GM12878 (cell line): ENCODE measurements around the gene DAPK2. TPM values are rescaled to one million over a fixed set of nuclear protein-coding genes. Genes with fewer than 3 reads are reported as not detected.

Experiments used
- ATAC-seq: fragments of 200-7000 bp; cut with Tn5 transposase; 3 replicates; pipeline ENCODE4 v1.9.1; 2020; ENCODE audit warnings: mild to moderate bottlenecking, moderate library complexity
- BruUV-seq: library from RNA; stranded (reverse); fragments of 400-500 nt; replicated peaks from 2 replicates; lab custom pipeline; 2021; lab: Mats Ljungman, UMichigan
- CTCF ChIA-PET: fragments of 300-600 bp; sonication (Branson Sonifier 250); formaldehyde crosslinking; extraction: SDS; loops from one replicate; lab custom pipeline; 2021; ENCODE audit warnings: inconsistent platforms; lab: Yijun Ruan, JAX
- POLR2A ChIA-PET: fragments of 350-600 bp; formaldehyde crosslinking; extraction: SDS; loops from one replicate; lab custom pipeline; 2021; ENCODE audit warnings: inconsistent platforms; lab: Charles Lee
- RAD21 ChIA-PET: fragments of 300-600 bp; sonication (Branson Sonifier 250); formaldehyde crosslinking; loops from one replicate; lab custom pipeline; 2023; ENCODE audit warnings: antibody characterized with exemption; ENCODE audit not compliant: unreplicated experiment; lab: Charles Lee
- SMC1A ChIA-PET: fragments of 300-600 bp; sonication (Branson Sonifier 250); formaldehyde crosslinking; loops from one replicate; lab custom pipeline; 2023; ENCODE audit not compliant: unreplicated experiment, uncharacterized antibody; lab: Charles Lee
- DNase-seq: peaks from one replicate; pipeline ENCODE4 v3.0.0-alpha.2; 2011; ENCODE audit warnings: low read depth, low spot score
- FAIRE-seq: peaks from 3 replicates; lab custom pipeline; 2011; peaks lifted over from hg19 to GRCh38; lab: Jason Lieb, UNC
- H2AFZ ChIP-seq: 2 replicates; pipeline ENCODE4 v1.6.0; 2011; ENCODE audit warnings: low read depth, low read length, control low read depth; ENCODE audit not compliant: control insufficient read depth
- H3K27ac ChIP-seq: 2 replicates; pipeline ENCODE4 v1.5.1; 2011; ENCODE audit warnings: control low read depth; ENCODE audit not compliant: control insufficient read depth, insufficient read depth
- H3K27me3 ChIP-seq, 2 experiments: replicated peaks in 1 of 2; 2 replicates each; pipeline versions ENCODE4 v1.6.0 to v1.6.1; 2011; ENCODE audit warnings: low read length in 1 of 2; ENCODE audit not compliant: control insufficient read depth in 2 of 2, insufficient read depth in 2 of 2
- H3K36me3 ChIP-seq, 2 experiments: 2 replicates each; pipeline ENCODE4 v1.5.1; 2011; ENCODE audit warnings: low read length in 1 of 2; ENCODE audit not compliant: control insufficient read depth in 2 of 2, insufficient read depth in 2 of 2
- H3K4me1 ChIP-seq: 2 replicates; pipeline ENCODE4 v1.6.1; 2011; ENCODE audit warnings: mild to moderate bottlenecking, low read length, moderate library complexity, mixed read lengths; ENCODE audit not compliant: control insufficient read depth, insufficient read depth
- H3K4me2 ChIP-seq: 2 replicates; pipeline ENCODE4 v1.6.0; 2011; ENCODE audit warnings: control low read depth; ENCODE audit not compliant: control insufficient read depth, insufficient read depth
- H3K4me3 ChIP-seq: fragments of 200-600 bp; sonication (generic); 2 replicates; pipeline ENCODE4 v1.5.1; 2016
- H3K79me2 ChIP-seq: 2 replicates; pipeline ENCODE4 v1.6.0; 2011; ENCODE audit warnings: low read length; ENCODE audit not compliant: control insufficient read depth, insufficient read depth
- H3K9ac ChIP-seq: 2 replicates; pipeline ENCODE4 v1.8.0; 2011; ENCODE audit warnings: low read length, control low read depth, mixed read lengths; ENCODE audit not compliant: control insufficient read depth, insufficient read depth
- H3K9me3 ChIP-seq: replicated peaks from 3 replicates; pipeline ENCODE4 v1.5.1; 2011; ENCODE audit warnings: mild to moderate bottlenecking, low read length; ENCODE audit not compliant: control insufficient read depth, insufficient read depth
- H4K20me1 ChIP-seq: 2 replicates; pipeline ENCODE4 v1.6.0; 2011; ENCODE audit not compliant: control insufficient read depth, insufficient read depth
- BCL11A ChIP-seq: IDR thresholded peaks from 2 replicates; pipeline ENCODE4 v1.6.1; 2011; ENCODE audit warnings: low read depth, low read length
- CBFB ChIP-seq: IDR thresholded peaks from 2 replicates; pipeline ENCODE4 v1.6.1; 2016; ENCODE audit warnings: antibody characterized with exemption, low read depth
- CREB1 ChIP-seq: IDR thresholded peaks from 2 replicates; pipeline ENCODE4 v1.6.1; 2012; ENCODE audit warnings: low read depth, mild to moderate bottlenecking, inconsistent platforms
- EED ChIP-seq: sonication (generic); IDR thresholded peaks from 2 replicates; pipeline ENCODE4 v1.6.1; 2016; ENCODE audit warnings: antibody characterized with exemption, low read depth
- ESRRA ChIP-seq: IDR thresholded peaks from 2 replicates; pipeline ENCODE4 v1.6.1; 2012; ENCODE audit warnings: mild to moderate bottlenecking, low read length, improper control_type of control experiment
- MTA2 ChIP-seq: fragments of 450-650 bp; IDR thresholded peaks from 2 replicates; pipeline ENCODE4 v1.6.1; 2016; ENCODE audit warnings: low read depth, mild to moderate bottlenecking, moderate library complexity
- MXI1 ChIP-seq: fragments of 150-350 bp; IDR thresholded peaks from 2 replicates; pipeline ENCODE4 v1.6.1; 2011; ENCODE audit warnings: low read depth, mild to moderate bottlenecking, inconsistent platforms, low read length, improper control_type of control experiment
- NFYB ChIP-seq: IDR thresholded peaks from 2 replicates; pipeline ENCODE4 v1.6.1; 2011; ENCODE audit warnings: low read depth, mild to moderate bottlenecking, low read length, improper control_type of control experiment, moderate library complexity; ENCODE audit not compliant: insufficient read depth
- RUNX3 ChIP-seq: IDR thresholded peaks from 2 replicates; pipeline ENCODE4 v1.6.1; 2012; ENCODE audit warnings: low read length, inconsistent platforms
- SIX5 ChIP-seq: IDR thresholded peaks from 2 replicates; pipeline ENCODE4 v1.6.1; 2011; ENCODE audit warnings: mild to moderate bottlenecking, low read depth, low read length, moderate library complexity; ENCODE audit not compliant: severe bottlenecking
- SMAD1 ChIP-seq: fragments of 450-650 bp; IDR thresholded peaks from 2 replicates; pipeline ENCODE4 v1.6.1; 2018; ENCODE audit warnings: mild to moderate bottlenecking, low read depth; ENCODE audit not compliant: partially characterized antibody
- SRF ChIP-seq, 2 experiments: IDR thresholded peaks; 2 replicates each; pipeline ENCODE4 v1.6.1; 2011; ENCODE audit warnings: low read depth in 2 of 2, low read length in 2 of 2, mild to moderate bottlenecking in 1 of 2, moderate library complexity in 1 of 2
- STAT3 ChIP-seq: IDR thresholded peaks from 2 replicates; pipeline ENCODE4 v1.6.1; 2011; ENCODE audit warnings: low read depth, low read length, improper control_type of control experiment
- ZNF24 ChIP-seq: fragments of 450-650 bp; IDR thresholded peaks from 2 replicates; pipeline ENCODE4 v1.6.1; 2017; ENCODE audit warnings: antibody characterized with exemption, mild to moderate bottlenecking
- ZNF274 ChIP-seq: IDR thresholded peaks from one replicate; pipeline ENCODE4 v1.8.0; 2011; ENCODE audit not compliant: insufficient read length, insufficient read depth
- ZNF622 ChIP-seq: fragments of 450-650 bp; IDR thresholded peaks from 2 replicates; pipeline ENCODE4 v1.6.1; 2017; ENCODE audit warnings: mild to moderate bottlenecking, inconsistent platforms
- WGBS: methylation state at CpG from one replicate; pipeline ENCODE4 v1.1.6; 2016; ENCODE audit warnings: low lambda C conversion rate; ENCODE audit not compliant: insufficient replicate concordance, insufficient coverage; ENCODE audit errors: missing lambda C conversion rate; 5-methylcytosine and 5-hydroxymethylcytosine counted together
- in situ Hi-C: fragments of 300-500 bp; cut with MboI; formaldehyde crosslinking; loops from 9 replicates; pipeline ENCODE4 v1.14.3; 2018; ENCODE audit warnings: mixed read lengths
- intact Hi-C: fragments of 100-400 bp; cut with micrococcal nuclease; formaldehyde crosslinking; loops from one replicate; pipeline ENCODE4 v1.14.2; 2022; ENCODE audit not compliant: unreplicated experiment
- polyA plus RNA-seq, 11 experiments: library from polyadenylated mRNA; depleted of rRNA in 4 of 11; unstranded in 6 of 11; stranded (reverse) in 5 of 11; fragments of >200 nt; fragmentation: Nextera tagmentation in 4 of 11; fragmentation: Illumina TruSeq in 1 of 11; extraction: Ambion mirVana in 4 of 11; extraction: Trizol in 1 of 11; gene quantifications; 1 replicate in 1 of 11; 2 replicates in 10 of 11; pipeline versions ENCODE4 v1.2.1 to v1.2.3, GENCODE V29; 2011 to 2016; ENCODE audit warnings: inconsistent platforms in 2 of 11, missing spikeins in 2 of 11, low read depth in 1 of 11
- total RNA-seq, 4 experiments: library from RNA; depleted of rRNA in 3 of 4; stranded (reverse); fragments of >200 nt in 3 of 4; fragmentation: Illumina TruSeq in 1 of 4; extraction: Trizol in 1 of 4; gene quantifications; 2 replicates each; pipeline versions ENCODE4 v1.2.1 to v1.2.3, GENCODE V29; 2013 to 2021
- TF ChIP-seq, protein P1 (sequence below): fragments of 450-650 bp; IDR thresholded peaks from 2 replicates; pipeline ENCODE4 v1.6.1; 2016; ENCODE audit warnings: mild to moderate bottlenecking, moderate library complexity, borderline replicate concordance
- TF ChIP-seq, protein P2 (sequence below): fragments of 450-650 bp; IDR thresholded peaks from 2 replicates; pipeline ENCODE4 v1.6.1; 2017; ENCODE audit warnings: mild to moderate bottlenecking, moderate library complexity

The DAPK2 gene
- total and polyA plus RNA-seq, 10 of the 15 experiments (the other 5 are each of a cell fraction or from before 2014, with no cell fraction given) = 0.69 to 8.4 (median 4.1) TPM

DNA sequence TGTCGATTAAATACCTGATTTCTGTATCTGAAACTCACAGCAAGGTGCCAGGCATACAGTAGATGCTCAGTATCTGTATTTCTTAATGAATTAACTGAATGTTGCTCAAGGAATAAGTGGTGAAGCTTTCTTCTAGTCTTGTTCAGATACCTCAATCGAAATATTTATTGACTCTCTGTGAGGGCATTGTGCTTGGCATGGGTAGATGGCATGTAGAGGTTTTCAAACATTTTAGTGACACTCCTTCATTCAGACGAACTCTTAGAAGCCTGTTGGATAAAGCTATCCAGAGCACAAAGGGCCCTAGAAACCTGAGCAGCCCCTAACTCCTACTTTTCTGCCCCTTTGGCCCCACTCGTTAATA, 49.1 kb upstream of the DAPK2 start:
- DNase-seq (no peak), ATAC-seq (no peak), FAIRE-seq (no peak)
- Histone ChIP-seq H3K27ac (no peak overlapping the region), H3K36me3 (no peaks in the 10 kb centered on the region; a peak in 1 of 4 replicates), H3K4me1 (peaks cover 20% of the 10 kb centered on the region), H3K27me3 (no peaks in the 10 kb centered on the region), H2AFZ (peak overlapping the region; percentile 71), H3K4me2 (peak overlapping the region; percentile 90), H3K9me3 (no peaks in the 10 kb centered on the region), H4K20me1 (no peaks in the 10 kb centered on the region), H3K9ac (no peak overlapping the region), H3K79me2 (peaks cover 87% of the 10 kb centered on the region), H3K4me3 (peak overlapping the region; percentile 96; the same call in 1 of the 2 replicates)
- WGBS = 39% methylated on average over 4 of the region's 4 CpGs
- CTCF ChIA-PET = interaction anchor here (0.7 to 5.1 kb wide), 3 partner anchors 9 to 59 kb away, joined by 3 to 46 read pairs (median 3); no protein-coding TSS in a partner anchor
- SMC1A ChIA-PET = interaction anchor here (1.6 to 1.9 kb wide), 2 partner anchors 49 to 486 kb away, joined by 3 to 7 read pairs; no protein-coding TSS in a partner anchor
- in situ Hi-C loops (no loop called here), intact Hi-C loops (loop anchor here (10.0 kb wide), 3 partner anchors 289 to 621 kb away; partner anchors contain the start of genes PCLAF, TRIP4 and USP3)
- POLR2A ChIA-PET = interaction anchor here (0.7 to 4.2 kb wide), 3 partner anchors 50 to 68 kb away, joined by 5 to 21 read pairs (median 6); partner anchors contain the start of gene PPIB
- RAD21 ChIA-PET = interaction anchor here (1.2 to 2.6 kb wide), 3 partner anchors 50 to 85 kb away, joined by 4 to 11 read pairs (median 4); no protein-coding TSS in a partner anchor
- TF ChIP-seq SRF (IDR thresholded peaks at IDR 0.05; ENCODE audit: low read depth in 2 of 2, low read length in 2 of 2) (no peak), RUNX3 (no peak), CBFB (no peak), EED (no peak), ZNF622 (no peak), ESRRA (no peak), STAT3 (no peak), MTA2 (no peak), NFYB (no peak), ZNF274 (no peak), BCL11A (no peak), MXI1 (no peak), CREB1 (no peak), SIX5 (no peak), SMAD1 (no peak), ZNF24 (no peak)
- TF ChIP-seq, protein P1, sequence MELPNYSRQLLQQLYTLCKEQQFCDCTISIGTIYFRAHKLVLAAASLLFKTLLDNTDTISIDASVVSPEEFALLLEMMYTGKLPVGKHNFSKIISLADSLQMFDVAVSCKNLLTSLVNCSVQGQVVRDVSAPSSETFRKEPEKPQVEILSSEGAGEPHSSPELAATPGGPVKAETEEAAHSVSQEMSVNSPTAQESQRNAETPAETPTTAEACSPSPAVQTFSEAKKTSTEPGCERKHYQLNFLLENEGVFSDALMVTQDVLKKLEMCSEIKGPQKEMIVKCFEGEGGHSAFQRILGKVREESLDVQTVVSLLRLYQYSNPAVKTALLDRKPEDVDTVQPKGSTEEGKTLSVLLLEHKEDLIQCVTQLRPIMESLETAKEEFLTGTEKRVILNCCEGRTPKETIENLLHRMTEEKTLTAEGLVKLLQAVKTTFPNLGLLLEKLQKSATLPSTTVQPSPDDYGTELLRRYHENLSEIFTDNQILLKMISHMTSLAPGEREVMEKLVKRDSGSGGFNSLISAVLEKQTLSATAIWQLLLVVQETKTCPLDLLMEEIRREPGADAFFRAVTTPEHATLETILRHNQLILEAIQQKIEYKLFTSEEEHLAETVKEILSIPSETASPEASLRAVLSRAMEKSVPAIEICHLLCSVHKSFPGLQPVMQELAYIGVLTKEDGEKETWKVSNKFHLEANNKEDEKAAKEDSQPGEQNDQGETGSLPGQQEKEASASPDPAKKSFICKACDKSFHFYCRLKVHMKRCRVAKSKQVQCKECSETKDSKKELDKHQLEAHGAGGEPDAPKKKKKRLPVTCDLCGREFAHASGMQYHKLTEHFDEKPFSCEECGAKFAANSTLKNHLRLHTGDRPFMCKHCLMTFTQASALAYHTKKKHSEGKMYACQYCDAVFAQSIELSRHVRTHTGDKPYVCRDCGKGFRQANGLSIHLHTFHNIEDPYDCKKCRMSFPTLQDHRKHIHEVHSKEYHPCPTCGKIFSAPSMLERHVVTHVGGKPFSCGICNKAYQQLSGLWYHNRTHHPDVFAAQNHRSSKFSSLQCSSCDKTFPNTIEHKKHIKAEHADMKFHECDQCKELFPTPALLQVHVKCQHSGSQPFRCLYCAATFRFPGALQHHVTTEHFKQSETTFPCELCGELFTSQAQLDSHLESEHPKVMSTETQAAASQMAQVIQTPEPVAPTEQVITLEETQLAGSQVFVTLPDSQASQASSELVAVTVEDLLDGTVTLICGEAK = no peak
- TF ChIP-seq, protein P2, sequence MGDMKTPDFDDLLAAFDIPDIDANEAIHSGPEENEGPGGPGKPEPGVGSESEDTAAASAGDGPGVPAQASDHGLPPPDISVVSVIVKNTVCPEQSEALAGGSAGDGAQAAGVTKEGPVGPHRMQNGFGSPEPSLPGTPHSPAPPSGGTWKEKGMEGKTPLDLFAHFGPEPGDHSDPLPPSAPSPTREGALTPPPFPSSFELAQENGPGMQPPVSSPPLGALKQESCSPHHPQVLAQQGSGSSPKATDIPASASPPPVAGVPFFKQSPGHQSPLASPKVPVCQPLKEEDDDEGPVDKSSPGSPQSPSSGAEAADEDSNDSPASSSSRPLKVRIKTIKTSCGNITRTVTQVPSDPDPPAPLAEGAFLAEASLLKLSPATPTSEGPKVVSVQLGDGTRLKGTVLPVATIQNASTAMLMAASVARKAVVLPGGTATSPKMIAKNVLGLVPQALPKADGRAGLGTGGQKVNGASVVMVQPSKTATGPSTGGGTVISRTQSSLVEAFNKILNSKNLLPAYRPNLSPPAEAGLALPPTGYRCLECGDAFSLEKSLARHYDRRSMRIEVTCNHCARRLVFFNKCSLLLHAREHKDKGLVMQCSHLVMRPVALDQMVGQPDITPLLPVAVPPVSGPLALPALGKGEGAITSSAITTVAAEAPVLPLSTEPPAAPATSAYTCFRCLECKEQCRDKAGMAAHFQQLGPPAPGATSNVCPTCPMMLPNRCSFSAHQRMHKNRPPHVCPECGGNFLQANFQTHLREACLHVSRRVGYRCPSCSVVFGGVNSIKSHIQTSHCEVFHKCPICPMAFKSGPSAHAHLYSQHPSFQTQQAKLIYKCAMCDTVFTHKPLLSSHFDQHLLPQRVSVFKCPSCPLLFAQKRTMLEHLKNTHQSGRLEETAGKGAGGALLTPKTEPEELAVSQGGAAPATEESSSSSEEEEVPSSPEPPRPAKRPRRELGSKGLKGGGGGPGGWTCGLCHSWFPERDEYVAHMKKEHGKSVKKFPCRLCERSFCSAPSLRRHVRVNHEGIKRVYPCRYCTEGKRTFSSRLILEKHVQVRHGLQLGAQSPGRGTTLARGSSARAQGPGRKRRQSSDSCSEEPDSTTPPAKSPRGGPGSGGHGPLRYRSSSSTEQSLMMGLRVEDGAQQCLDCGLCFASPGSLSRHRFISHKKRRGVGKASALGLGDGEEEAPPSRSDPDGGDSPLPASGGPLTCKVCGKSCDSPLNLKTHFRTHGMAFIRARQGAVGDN = no peak
- BruUV-seq = no TSS peak
